Stimulated activated CD8-positive, alpha-beta memory T cell treated with anti-CD3 and anti-CD28 coated beads, Interleukin-15, amount 100 ng/mL, for 4 hours (primary cell): ENCODE results near the gene YAE1.

Source experiments
- DNase-seq, 2 donors: peaks; one replicate each; pipeline ENCODE4 v3.0.0-alpha.2; 2020; ENCODE audit warnings: low read depth in 2 of 2

YAE1 gene

GRCh38 chr7:39606941-39607340 is 40.7 kb downstream of the YAE1 start:
- no peak for DNase-seq

- DNase-seq, result no peak
Observed at GRCh38 chr7:39607865-39608264, 41.7 kb downstream of the YAE1 start.

GRCh38 chr7:39608278-39608677 is 42.1 kb downstream of the YAE1 start:
- no peak for DNase-seq

GRCh38 chr7:39609113-39609934 is 43.1 kb downstream of the YAE1 start:
- no peak for DNase-seq

- DNase-seq, result no peak
Observed at GRCh38 chr7:39609935-39610263, 43.7 kb downstream of the YAE1 start.

- DNase-seq, result no peak
Observed at GRCh38 chr7:39613577-39613976, 47.4 kb downstream of the YAE1 start.

- DNase-seq, result no peak
Observed at GRCh38 chr7:39614299-39614698, 48.1 kb downstream of the YAE1 start.

GRCh38 chr7:39615350-39615975 is 49.3 kb downstream of the YAE1 start:
- no peak for DNase-seq

GRCh38 chr7:39616138-39616537 is 49.9 kb downstream of the YAE1 start:
- no peak for DNase-seq

GRCh38 chr7:39617005-39617404 is 50.8 kb downstream of the YAE1 start:
- no peak for DNase-seq

- DNase-seq, result no peak
Observed at GRCh38 chr7:39618868-39619267, 52.7 kb downstream of the YAE1 start.

- no peak for DNase-seq
Observed at GRCh38 chr7:39620486-39620885, 54.3 kb downstream of the YAE1 start.

- no peak for DNase-seq
Observed at GRCh38 chr7:39621261-39621660, 55.1 kb downstream of the YAE1 start.

- DNase-seq, result no peak
Observed at GRCh38 chr7:39621784-39622411, 55.7 kb downstream of the YAE1 start.
